ENCODE measurements around the gene XRCC2.
"Not testable (repeated sequence)": the region's sequence is repeated elsewhere in the genome, so short reads cannot be mapped to it uniquely, and the experiment has no call there.

Gene XRCC2

DNA sequence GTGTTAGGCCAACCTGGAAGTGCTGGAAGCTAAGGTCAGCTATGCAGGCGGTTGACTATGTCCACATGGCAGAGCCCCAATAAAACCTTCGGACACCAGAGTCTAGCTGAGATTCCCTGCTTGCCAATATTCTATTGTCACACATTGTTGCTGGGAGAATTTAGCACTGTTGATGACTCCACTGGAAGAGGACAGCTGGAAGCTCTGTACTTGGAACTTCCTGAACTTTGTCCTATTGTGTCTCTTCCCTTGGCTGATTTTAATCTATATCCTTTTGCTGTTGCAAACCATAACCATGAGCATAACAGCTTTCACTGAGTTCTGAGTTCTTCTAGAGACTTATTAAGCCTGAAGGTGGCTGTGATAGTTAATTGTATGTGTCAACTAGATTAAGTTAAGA lies 12.0 kb downstream of the XRCC2 start:
- no peak for DNase-seq

DNA sequence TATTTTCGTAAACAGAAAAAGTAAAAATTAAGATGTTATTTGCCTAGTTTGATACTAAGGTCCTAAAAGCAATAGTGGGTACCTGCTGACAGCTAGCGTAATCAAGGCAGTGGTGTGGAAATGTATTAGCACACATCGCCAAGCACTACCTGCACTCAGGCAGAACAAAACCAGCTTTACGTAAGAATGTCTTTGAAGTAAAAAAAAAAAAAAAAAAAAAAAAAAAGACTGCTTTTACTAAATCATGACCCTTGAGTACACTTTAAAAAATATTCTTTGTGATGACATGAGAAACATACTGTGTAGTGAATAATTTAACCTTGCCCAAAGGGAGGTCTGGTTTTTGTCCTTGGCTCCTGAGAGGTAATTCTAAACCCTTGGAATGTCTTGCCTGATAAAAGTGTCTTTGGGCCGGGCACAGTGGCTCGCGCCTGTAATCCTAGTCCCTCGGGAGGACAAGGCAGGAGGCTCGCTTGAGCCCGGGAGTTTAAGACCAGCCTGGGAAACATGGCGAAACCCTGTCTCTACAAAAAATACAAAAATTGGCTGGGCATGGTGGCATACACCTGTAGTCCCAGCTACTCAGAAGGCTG lies 12.7 kb downstream of the XRCC2 start:
- DNase-seq = no peak

DNA sequence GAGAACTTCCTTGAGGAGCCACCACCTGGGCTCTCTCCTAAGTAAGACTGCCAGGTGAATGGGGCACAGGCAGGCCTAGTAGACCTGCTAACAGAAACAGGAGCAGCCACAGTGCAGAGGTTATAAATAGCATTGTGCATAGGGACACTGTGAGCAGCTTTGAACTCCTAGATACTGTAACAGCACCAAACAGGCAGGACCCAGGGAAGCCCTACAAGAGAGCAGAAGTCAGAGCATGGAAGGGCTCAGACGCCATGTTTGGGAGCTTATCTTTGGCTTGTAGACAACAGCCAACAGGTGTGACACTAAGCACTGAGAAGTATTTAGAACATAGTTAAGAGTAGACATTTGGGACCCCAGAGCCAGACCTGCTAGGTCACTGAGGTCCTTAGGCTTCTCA lies 14.5 kb downstream of the XRCC2 start:
- DNase-seq = no peak

DNA sequence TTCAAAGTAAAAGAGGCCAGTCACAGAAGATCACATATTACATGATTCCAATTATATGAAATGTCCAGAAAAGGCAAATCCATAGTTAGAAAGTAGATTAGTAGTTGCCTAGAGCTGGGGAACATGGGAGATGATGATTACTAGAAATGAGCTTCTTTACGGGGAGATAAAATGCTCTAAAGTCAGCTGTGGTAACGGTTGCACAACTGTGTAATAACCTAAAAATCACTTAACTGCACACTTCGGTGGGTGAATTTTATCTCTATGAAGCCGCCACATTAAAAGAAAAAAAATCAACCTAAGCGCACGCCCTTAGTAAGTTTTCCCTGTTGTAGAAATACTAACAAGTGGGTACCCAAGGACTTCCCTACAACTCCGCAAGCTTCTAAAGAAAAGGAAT lies 15.9 kb downstream of the XRCC2 start:
- no peak for DNase-seq

DNA sequence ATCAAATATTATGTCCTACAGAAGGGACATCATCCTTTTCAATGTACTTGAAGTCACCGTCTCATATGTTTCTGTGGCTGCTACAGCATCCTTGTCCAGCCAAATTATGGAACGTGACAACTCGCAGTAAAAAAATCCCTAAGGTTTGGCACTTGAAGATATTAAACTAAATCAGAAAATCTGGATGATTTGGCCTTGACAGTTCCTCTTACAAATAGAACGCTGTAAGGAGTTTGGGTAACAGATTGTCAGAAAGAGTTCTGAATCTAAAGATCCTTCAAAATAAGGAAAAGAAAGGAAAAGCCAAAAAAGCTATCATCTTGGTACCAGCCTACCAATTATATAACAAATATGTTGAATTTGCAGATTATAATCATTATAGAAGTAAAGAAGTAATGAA lies 21.0 kb downstream of the XRCC2 start:
- no peak for DNase-seq

DNA sequence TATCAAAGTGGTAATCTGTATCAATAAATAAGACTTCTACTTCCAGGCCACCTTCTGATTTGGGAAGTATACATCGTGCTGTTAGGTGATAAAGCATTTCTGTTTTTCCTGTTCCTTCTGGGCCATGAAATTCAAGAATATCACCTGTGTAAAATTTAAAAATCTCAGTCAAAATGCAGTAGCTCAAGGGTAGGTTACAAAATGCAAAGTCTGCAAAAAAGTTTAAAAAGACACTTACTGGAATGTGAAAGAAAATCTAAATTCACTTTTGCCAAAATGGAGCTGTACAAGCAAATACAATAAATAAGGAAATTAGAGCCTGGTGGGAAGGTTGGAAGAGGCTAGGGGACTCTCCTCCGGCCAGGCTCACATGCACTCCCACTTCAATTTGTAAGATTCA lies 26.7 kb downstream of the XRCC2 start:
- no peak for DNase-seq

DNA sequence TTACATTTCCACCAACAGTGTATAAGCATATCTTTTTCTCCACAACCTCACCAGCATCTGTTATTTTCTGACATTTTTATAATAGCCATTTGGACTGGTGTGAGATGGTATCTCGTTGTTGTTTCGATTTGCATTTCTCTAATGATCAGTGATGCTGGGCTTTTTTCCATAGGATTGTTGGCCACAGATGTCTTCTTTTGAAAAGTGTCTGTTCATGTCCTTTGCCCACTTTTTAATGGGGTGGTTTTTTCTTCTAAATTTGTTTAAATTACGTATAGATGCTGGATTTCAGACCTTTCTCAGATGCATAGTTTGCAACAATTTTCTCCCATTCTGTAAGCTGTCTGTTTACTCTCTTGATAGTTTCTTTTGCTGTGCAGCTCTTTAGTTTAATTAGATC lies 28.9 kb downstream of the XRCC2 start:
- no peak for DNase-seq

DNA sequence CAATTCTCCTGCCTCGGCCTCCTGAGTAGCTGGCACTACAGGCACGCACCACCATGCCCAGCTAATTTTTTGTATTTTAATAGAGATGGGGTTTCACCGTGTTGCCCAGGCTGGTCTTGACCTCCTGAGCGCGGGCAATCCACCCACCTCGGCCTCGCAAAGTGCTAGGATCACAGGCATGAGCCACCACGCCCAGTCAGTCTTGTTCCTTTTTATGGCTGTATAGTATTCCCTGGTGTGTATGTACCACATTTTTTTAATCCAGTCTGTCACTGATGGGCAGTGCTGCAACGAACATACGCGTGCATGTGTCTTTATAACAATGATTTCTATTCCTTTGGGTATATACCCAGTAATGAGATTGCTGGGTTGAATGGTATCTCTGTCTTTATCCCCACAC lies 29.4 kb downstream of the XRCC2 start:
- DNase-seq = not testable (repeated sequence)

DNA sequence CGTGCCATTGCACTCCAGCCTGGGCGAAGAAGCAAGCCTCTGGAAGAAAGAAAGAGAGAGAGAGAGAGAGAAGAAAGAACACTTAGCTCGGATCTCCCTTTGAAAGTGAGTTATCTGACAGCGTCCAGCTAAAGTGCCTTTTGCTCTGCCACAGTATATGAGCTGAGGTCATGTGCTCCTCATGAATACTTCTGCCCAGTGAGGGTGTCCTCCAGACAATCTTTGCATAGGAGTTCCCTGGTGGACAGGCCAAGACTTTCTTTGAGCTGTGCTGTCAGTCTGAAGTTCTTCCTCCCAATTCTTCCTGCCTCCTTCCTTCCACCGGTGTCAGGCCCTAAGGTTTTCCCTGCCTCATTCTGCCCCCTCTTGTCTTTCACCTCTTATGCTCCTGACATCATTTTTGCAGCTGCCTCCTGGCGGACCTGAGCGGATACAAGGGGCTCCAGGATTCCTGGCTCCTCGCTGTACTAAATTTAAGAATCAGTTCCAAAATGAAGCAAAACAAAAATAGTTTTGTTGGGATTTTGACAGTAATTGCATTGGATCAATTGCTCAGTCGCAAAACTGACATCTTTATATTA lies 31.9 kb downstream of the XRCC2 start:
- DNase-seq = no peak

DNA sequence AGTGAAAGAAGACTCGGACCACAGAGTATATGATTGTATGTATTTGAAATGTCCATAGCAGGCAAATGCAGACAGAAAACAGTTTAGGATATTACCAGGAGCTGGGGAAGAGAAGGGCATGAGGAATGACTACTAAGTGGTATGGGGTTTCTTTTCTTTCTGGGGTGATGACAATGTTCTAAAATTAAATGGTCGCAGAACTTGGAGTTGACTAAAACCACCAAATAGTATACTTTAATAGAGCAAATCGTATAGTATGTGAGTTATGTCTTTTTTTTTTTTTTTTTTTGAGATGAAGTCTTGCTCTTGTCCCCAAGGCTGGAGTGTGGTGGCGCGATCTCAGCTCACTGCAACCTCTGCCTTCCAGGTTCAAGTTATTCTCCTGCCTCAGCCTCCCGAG lies 34.6 kb downstream of the XRCC2 start:
- DNase-seq = no peak

DNA sequence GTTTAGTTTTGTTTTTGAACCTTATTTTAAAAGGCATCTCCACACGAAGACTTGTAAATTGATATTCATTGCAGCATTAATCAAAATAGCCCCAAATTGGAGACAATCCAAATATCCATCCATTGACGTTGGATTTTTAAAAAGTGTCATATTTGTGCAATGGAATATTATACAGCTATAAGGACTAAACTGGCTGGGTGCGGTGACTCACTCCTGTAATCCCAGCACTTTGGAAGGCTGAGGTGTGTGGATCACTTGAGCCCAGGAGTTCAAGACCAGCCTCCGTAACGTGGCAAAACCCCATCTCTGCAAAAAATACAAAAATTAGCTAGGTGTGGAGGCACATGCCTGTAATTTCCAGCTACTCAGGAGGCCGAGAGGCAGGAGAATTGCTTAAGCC lies 35.1 kb downstream of the XRCC2 start:
- no peak for DNase-seq

DNA sequence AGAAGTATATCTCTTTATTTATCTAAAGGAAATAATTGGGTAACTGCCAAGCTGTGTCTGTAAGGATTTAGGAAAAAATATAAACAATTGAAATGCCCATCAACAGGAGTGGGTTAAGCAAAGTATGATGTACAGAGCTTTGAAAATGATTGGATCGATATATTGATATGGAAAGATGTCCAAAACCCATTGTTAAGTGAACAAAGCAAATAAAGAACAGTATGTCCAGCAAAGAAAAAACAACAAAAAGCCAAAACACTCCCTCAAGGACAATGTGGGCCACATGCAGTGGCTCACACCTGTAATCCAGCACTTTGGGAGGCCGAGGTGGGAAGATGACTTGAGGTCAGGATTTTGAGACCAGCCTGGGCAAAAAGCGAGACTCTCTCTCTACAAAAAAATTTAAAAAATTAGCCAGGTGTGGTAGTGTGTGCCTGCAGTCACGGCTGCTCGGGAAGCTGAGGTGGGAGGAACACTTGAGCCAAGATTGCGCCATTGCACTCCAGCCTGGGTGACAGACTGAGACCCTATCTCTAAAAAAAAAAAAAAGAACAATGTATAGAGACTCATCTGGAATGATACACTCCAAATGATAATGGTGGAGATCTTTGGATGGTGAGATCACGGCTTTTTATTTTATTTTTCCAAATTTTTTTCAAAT lies 37.9 kb downstream of the XRCC2 start:
- DNase-seq = no peak

DNA sequence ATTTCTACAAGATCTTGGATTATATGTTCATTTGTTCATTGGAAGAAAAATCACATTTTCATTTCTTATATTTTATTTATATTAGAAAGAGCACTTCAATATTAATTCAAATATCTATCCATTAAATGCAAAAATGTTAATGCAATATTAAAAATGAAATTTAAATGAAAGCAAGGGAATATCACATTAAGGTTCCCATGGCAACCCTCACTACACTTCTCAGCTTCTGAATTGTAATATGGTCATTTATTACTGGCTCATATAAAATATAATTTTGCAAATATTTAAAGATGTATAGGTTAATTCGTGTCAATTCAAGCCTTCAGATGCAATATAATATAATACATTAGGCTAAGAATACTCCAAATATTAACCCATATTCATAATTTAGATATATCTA lies 38.8 kb downstream of the XRCC2 start:
- DNase-seq = no peak

DNA sequence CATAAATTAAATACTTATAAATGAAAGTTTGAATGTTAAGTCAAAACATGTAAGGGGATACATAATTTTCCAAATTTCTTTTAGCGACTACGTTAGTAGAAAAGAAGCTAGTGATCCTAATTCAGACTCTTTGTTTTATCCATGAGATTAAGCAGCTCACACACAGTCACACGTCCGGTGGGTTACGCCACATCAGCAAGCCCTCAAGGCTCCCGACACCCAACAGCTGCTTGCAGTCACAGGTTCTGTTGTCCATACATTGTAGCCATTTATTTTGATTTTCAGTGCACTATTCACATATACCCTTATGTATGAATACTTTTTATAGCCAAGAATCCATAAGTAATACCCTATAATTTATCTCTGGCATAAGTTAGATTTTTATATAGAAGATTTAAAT lies 39.5 kb downstream of the XRCC2 start:
- no peak for DNase-seq

DNA sequence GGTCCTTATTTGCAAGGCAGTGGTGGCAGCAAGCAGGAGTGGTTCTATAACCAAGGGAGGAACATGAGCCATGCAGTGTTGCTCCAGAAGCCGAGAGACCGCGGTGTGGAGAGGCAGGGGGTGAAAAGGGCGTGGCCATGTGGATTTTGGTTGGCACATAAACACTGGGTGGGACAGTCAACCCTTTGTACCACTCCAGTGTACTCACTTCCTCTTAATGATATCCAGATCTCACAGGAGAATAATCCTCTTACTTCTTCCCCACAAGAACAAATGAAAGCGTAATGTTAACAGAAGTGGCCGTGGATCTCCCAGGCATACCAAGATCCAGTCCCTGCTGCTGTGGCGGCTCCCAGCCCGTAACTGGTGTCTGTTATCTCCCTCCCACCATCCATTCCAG lies 42.4 kb downstream of the XRCC2 start:
- no peak for DNase-seq

DNA sequence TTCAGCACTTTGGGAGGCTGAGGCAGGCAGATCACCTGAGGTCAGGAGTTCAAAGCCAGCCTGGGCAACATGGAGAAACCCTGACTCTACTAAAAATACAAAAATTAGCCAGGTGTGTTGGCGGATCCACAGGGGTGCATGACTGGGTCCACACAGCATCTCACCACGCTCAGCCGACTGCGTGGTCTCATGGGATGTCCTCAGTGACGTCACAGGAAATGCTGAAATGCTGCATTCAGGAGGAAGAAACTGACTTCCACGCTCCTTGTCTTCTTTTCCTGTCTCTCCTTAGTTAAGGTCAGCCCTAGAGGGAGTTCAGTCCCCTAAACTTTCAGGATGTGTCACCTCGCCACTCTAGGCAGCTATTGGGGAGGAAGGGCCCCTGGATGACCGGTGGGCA lies 42.9 kb downstream of the XRCC2 start:
- no peak for DNase-seq

DNA sequence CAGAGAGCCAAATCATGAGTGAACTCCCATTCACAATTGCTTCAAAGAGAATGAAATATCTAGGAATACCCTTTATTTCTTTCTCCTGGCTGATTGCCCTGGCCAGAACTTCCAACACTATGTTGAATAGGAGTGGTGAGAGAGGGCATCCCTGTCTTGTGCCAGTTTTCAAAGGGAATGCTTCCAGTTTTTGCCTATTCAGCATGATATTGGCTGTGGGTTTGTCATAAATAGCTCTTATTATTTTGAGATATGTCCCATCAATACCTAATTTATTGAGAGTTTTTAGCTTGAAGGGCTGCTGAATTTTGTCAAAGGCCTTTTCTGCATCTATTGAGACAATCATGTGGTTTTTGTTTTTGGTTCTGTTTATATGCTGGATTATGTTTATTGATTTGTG lies 47.2 kb downstream of the XRCC2 start:
- not testable (repeated sequence) for DNase-seq

DNA sequence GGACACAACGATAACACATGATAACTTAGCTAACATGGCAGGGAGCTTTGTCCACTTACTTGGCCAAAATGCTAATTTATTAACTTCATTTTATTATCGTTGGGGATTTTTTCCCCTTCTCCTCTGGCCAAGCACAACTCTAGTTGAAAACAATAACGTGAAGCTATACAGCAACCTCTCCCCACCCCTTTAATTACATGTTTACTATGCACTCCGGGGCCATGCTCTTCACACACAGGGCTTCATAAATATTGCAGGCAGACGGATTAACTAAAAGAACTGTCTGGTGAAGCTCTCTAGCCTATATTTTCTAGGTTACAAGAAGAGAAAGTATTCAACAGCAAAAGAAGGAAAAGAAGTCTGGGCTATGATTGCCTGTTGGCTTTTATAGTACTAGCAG lies 51.7 kb downstream of the XRCC2 start:
- no peak for DNase-seq

DNA sequence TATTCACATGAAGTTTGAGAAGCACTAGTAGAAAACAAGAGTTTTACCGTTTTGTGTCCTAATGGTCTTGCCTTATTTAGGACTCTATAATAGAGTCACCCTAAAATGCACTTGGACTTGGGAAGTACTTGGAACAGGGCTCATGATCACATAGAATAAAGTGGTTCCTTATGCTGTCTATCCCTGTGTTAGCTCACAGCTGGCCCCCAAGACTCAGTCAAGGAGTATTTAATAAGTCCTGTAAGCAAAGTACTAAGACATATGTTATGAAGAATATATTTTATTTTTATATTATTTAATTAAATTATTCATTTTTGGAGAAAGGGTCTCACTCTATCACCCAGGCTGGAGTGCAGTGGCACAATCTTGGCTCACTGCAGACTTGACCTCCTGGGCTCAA lies 54.5 kb downstream of the XRCC2 start:
- DNase-seq = no peak

DNA sequence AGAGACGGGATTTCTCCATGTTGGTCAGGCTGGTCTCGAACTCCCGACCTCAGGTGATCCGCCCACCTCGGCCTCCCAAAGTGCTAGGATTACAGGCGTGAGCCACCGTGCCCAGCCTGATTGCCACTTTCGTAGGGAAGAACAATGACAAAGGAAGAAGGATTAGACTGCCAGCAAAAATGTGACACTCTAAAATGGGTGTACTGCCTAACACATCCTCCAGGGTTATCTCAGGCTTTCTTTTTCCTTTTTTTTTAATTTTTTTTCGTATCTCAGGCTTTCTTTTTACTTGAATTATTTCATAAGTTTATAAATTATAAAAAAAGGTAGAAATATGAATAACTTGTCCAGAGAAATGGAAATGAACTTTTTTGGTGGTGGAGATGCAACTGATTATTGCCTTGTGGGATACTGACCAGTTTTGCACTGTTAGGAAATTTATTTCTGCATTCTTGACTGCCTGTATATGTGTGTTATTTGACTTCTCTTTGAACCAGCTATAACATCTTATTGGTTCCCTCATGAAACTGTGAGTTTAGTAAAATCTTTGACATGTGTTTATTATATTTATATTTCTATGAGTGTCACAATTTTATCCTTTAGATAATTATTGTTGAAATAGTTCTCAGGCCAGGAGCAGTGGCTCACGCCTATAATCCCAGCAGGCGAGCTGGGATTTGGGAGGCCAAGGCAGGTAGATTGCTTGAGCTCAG lies 56.8 kb downstream of the XRCC2 start:
- no peak for DNase-seq

DNA sequence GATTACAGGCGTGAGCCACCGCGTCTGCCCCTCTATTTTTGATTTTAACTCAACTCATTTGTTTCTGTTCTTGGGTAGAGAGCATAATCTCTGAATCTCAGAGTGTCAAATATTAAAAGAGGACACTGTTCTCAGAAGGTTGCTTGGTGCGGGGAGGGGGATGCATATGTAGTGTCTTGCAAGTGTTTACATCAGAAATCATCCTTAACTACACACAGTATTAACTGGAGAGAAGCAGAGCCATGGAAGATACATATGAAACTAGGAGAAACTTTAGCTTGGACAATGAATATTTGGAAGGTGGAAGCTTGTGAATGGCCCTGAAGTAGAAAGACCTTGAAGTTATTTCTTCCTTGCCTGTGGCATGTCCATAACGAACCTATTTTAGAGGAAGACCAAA lies 57.5 kb downstream of the XRCC2 start:
- DNase-seq = no peak

DNA sequence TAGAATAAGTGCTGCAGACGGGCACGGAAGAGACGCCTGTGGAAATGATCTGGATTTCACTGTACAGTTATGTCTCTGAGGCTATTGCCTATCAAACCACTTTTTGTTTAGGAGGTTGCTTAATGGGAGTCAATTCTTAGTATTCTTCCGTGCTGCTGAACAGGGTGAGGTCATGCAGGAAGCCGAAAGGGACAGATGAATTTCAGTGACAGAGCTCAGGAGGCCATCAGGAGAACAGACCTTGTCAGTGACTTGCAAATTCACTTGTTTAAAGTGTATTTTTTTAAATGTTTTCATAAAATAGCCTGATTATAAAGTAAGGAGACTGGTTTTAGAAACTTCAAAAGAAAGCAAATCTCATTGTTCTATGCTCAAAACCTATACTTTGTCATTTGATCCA lies 58.9 kb downstream of the XRCC2 start:
- DNase-seq = no peak

DNA sequence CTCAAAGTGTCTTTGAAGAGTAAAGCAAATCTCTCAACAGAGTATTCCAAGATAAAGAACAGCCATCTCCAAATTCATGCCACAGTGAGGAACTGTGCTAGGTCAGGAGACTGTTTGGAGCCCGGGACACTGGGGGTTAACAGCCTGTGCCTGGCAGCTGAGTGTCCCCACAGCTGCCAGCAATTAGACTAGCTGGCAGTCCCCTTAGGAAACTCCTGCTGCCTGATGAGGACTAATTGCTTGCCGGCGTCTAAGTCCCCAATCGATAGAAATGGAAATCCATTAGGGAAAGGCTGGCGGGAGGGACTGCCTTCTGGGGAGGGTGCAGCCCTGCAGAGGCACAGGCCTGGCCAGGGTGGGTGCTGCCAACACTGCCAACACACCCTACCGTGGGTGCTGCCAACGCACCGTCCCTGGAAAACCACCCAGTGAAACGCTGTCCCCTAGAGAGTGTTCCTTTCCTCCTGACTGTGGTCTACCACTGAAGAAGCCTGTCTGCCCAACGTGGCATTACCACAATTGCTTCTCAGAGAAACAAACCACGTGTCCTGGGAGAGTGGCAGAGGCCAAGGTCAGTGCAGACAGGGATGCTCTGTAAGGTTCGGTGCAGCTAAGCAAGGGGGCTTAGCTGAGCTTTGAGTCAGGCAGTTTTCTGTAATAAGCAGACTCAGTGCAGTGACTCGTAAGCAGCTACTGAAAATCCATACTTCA lies 60.8 kb downstream of the XRCC2 start:
- peak; percentile 77 for DNase-seq

DNA sequence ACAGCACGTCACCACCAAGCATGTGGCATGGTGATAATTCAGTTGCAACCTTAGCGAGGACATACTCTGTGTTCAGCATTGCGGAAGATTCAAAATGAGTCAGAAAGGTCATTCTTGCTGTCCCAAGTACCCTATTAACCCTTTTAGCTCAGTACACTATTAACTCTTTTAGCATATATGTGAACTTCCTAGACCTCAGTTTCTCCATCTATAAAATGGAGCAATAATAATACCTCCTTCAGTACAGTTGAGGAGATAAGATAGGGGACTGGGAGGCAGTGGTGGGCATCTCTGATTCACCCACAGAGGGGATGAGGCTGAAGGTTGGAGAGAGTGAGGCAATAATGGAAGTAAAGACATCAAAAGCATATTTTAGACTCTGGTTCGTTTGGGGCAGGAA lies 67.3 kb downstream of the XRCC2 start:
- DNase-seq = no peak
